Gastroesophageal sphincter (tissue), 3 donors: ENCODE data around the gene RPL10A.

Experiments used
- EP300 ChIP-seq: sonication (generic); formaldehyde crosslinking; IDR thresholded peaks from one replicate; pipeline ENCODE4 v1.6.1; 2017; ENCODE audit warnings: antibody characterized with exemption, mild to moderate bottlenecking
- POLR2A ChIP-seq, 2 donors: fragments of 450-650 bp; IDR thresholded peaks; one replicate each; pipeline ENCODE4 v1.6.1; 2017; ENCODE audit warnings: antibody characterized with exemption in 2 of 2, mild to moderate bottlenecking in 2 of 2, moderate library complexity in 1 of 2
- TF ChIP-seq, protein P1 (sequence below), 4 experiments: fragments of 200-600 bp in 2 of 4; fragments of 450-650 bp in 2 of 4; sonication (generic) in 1 of 4; IDR thresholded peaks; one replicate each; pipeline ENCODE4 v1.5.1; 2017 to 2019; ENCODE audit warnings: antibody characterized with exemption in 4 of 4, mild to moderate bottlenecking in 2 of 4, moderate library complexity in 2 of 4

DNA sequence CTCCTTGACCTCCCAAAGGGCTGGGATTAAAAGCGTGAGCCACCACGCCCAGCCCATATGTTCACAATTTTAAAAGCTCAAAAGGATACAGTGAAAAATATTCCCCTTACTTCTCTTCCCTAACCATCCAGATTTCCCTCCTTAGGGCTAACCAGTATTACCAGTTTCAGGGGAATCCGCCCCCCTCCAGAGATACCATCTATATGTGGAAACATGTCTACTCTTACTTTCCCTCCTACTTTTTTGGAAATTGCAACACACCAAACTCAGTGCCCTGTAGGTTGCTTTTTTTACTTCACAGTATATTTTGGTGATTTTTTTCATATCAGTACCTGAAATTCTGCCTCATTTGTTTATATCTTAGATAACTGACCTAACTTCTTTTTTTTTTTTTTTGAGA is 6.9 kb upstream of the RPL10A start:
- TF ChIP-seq POLR2A (IDR thresholded peaks at IDR 0.05) (no peak), EP300 (no peak)
- TF ChIP-seq, protein P1, sequence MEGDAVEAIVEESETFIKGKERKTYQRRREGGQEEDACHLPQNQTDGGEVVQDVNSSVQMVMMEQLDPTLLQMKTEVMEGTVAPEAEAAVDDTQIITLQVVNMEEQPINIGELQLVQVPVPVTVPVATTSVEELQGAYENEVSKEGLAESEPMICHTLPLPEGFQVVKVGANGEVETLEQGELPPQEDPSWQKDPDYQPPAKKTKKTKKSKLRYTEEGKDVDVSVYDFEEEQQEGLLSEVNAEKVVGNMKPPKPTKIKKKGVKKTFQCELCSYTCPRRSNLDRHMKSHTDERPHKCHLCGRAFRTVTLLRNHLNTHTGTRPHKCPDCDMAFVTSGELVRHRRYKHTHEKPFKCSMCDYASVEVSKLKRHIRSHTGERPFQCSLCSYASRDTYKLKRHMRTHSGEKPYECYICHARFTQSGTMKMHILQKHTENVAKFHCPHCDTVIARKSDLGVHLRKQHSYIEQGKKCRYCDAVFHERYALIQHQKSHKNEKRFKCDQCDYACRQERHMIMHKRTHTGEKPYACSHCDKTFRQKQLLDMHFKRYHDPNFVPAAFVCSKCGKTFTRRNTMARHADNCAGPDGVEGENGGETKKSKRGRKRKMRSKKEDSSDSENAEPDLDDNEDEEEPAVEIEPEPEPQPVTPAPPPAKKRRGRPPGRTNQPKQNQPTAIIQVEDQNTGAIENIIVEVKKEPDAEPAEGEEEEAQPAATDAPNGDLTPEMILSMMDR (IDR thresholded peaks at IDR 0.05): no peak
